NCI-H187 (cell line): Measurements from ENCODE around the gene DGCR6L.
"Not testable (repeated sequence)": the region's sequence is repeated elsewhere in the genome, so short reads cannot be mapped to it uniquely, and the experiment has no call there.

Experiments
- DNase-seq, 2 experiments: peaks; one replicate each; lab custom pipeline; 2025; lab: John Stamatoyannopoulos, UW

The DGCR6L gene

DNA sequence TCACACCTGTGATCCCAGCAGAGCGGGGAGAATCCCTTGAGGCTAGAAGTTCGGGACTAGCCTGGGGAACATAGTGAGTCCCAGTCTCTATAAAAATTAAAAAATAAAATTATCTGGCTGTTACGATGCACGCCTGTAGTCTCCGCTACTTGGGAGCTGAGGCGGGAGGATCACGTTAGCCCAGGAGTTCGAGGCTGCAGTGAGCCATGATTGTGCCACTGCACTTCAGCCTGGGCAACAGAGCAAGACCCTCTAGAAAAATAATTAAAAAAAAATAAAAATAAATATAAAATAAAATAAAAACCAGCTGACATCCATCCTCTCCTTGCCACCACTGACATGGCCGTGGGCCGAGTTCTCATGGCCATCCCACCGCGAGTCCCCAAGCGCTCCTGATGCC lies 44.0 kb downstream of the DGCR6L start:
- DNase-seq: no peak

GRCh38 chr22:20275325-20275724 lies 44.5 kb downstream of the DGCR6L start:
- not testable (repeated sequence) for DNase-seq

DNA sequence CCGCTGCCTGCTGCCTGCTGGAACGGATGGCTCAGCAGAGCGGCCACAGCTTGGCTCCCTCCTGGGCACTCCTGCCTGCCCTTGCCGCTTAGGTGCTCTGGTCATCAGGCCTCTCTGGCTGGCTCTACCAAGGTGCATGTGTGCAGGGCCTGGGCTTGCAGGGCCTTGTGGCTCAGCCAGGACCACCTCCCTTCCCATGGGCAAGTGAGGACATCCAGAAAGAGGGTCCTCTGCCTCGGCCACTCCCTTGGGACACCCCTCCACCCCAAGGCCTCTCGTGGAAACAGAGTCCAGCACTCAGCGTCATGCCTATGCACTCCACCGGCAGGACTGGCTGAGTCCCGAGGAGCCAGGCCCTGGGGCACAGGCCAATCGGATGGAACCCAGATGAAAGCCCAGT lies 45.5 kb downstream of the DGCR6L start:
- DNase-seq: not testable (repeated sequence)

DNA sequence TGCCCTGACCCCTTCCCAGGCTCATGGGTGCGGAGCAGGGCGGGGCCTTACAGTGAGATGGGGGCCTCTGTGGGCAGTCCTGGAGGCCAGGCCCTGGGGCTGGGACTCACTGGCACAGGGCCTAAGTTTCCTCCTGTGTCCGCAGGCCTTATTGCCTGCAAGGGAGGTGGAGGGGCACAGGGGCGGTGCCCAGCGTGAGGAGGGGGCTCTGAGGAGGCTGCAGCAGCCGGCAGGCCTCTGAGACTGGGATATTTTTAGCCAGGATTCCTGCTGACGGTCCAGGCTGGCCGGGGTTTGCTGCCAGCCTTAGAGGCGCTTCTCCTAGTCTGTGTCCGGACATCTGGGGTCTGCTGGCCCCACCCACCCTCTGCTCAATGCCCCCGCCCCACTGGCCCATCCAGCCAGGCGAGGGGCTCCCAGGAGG lies 46.1 kb downstream of the DGCR6L start:
- DNase-seq: no peak

- no peak for DNase-seq
Measured at GRCh38 chr22:20272700-20273099, 47.2 kb downstream of the DGCR6L start.

DNA sequence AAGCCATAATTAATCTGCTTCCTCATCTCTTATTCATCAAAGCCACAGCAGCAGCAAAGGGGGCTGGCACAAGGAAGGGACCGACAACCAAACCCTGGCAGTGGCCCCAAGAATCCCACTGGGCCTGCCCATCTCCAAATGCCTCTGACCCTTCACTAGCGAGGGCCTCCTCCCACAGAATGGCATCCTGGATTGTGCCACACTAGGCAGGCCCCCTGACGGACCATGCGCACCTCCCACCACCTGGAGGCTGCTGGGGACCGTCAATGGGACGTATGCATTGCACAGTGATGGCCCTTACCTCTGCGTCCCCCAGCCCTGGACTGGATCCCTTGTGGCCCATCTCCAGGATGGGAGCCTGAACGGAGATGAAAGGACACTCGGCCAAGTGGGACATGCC lies 47.7 kb downstream of the DGCR6L start:
- DNase-seq: no peak

- DNase-seq: no peak
Measured at GRCh38 chr22:20271114-20271994, 48.5 kb downstream of the DGCR6L start.

- not testable (repeated sequence) for DNase-seq
Measured at GRCh38 chr22:20270190-20271113, 49.4 kb downstream of the DGCR6L start.

DNA sequence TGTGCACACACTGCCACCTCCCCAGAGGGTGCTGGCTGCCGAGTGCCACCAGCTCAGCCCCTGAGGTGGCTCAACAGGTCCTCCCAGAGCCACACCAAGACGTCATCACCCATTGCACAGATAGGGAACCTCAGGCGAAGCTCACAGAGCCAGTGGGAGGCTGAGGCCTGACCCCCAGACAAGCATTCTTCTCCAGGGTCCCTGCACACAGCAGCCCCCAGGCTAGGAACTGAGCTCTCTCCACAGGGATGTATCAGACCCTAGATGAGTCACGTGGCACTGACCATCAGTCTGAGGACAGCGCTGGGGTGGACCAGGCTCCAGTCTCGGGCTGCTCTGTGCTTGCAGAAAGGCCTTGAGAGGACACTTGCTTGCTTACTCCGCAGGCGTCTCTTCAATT lies 50.2 kb downstream of the DGCR6L start:
- DNase-seq: not testable (repeated sequence)

GRCh38 chr22:20269201-20269600 lies 50.7 kb downstream of the DGCR6L start:
- DNase-seq: not testable (repeated sequence)

- DNase-seq: no peak
Measured at GRCh38 chr22:20268279-20269012, 51.4 kb downstream of the DGCR6L start, which contains the start of gene RTN4R. Gene RTN4R (minus strand): TSS chr22:20268318. CDS start chr22:20268092, 226 bp downstream.

DNA sequence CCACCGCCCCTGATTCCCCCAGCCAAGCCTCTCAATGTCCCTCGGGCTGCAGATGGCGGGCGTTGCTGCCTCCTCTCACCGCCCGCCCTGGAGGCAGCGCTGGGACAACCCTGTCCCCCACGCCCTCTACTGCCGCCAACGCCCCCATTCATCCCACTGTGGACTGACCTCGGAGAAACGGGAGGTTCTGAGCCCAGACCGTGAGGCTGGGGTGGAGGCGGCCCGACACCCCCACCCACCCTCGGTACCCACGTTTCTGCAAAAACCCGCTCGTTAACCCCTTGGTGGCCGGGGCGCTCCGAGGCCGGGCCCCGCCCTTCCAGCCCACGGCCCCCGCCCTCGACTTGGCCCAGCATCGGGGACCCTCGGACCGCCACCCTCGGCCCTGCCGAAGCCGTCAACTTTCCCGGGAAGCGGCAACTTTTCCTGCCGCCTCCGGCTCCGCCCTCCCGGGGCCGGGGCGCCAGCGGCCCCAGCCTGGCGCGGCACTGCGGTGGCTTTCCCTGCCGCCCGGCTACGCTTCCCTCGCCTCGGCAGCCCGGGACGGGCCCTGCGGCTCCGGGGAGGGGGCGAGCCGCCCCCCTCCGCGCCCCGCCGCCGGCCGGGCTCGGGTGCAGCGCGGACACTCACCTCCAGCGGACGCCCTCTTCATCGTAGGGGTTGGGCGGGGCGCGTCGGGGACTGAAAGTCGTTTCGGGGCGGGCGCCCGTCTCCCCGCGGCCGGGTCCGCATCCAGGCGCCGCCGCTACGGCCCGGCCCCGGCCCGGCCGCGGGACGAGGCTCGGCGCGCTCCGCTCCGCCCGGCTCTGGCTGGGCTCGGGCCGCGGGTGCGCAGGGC lies 52.2 kb downstream of the DGCR6L start:
- DNase-seq: no peak

DNA sequence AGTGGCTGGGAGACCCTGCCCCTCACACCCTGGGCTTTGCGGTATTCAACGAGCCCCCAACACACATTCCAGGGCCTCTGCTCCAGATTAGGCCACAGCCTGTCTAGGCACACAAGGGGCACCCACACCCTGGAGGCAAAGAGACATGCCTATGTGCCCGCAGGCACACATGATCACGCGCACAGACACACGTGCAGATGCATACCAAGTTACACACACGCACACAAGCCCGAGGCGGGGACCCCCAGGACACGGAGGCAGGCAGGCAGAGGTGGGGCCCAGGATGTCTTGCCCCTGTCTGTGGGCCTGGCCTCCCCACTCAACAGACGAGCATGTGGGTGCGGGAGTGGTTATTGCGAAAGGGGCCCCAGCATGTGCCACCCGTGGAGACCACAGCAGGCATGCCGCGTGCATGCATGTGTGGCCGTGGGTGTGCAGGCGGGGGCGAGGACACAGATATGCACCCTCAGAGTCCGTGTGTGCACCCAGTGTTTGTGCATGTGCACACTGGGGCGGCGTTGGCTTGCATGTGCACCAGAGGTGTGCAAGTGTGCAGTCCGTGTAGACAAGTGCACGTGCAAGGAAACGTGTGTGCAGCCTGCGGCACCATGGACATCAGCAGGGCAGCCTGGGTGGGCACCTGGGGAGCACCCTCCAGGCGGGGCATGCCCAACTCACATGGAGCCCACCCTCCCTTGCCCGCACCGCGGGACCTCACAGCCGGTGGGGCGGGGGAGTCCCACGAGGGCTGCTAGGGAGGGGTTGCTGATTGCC lies 53.0 kb downstream of the DGCR6L start:
- DNase-seq: not testable (repeated sequence)

DNA sequence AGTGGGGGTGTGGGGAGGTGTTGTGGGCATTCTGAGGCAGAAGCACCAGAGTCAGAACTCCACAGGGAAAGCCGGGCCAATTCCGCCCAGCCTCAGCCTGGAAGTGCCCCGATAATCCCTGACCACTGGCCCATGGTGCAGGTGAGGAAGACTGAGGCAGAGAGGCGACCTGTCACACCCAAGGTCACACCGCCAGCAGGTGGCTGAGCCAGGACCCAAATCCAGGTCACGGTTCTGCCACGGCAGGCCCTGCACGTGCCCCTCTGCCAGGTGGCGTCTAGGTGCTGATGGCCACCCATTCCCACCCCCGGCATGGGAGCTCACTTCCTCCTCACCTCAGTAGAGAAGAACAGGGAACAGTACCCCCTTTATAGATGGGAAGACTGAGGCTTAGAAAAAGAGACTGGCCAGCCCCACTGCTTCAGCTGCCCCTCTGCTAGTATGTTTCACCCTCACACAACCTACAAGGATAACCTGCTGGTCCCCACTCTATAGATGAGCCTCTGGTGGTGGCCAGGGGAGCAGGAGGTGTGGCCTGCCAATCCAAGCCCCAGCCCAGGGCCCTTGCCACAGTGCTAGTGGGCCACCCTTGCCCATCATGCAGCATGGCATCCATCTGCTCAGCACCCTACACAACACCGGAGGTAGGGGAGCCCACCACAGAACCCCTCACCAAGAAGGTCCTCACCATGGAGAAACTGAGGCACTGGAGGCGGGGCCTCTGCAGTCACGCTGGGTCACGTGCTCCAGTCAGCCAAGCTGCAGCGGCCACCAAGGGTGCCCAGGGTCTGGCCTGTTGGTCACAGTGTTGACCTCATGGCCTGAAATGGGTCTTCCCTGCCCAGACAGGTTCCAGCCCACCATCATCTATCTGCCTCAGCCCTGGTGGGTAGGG lies 53.8 kb downstream of the DGCR6L start:
- DNase-seq: not testable (repeated sequence)

GRCh38 chr22:20264614-20265452 lies 55.0 kb downstream of the DGCR6L start:
- no peak for DNase-seq
